ENCODE data around the gene PXDN. TPM values are rescaled to one million over a fixed set of nuclear protein-coding genes. Genes with fewer than 3 reads are reported as not detected.

Gene PXDN
- total RNA-seq, 4 donors from 2014 or later = 101 to 169 (median 134) TPM

- no peak for TF ChIP-seq CTCF (IDR thresholded peaks at IDR 0.05; ENCODE audit: low read depth)
These were observed 131.3 kb downstream of the PXDN start for GRCh38 chr2:1613078-1613445.

- TF ChIP-seq CTCF (IDR thresholded peaks at IDR 0.05; ENCODE audit: low read depth) = no peak
These were observed 131.8 kb downstream of the PXDN start for GRCh38 chr2:1612391-1613077.

- TF ChIP-seq CTCF (IDR thresholded peaks at IDR 0.05; ENCODE audit: low read depth) = no peak
These were observed 132.4 kb downstream of the PXDN start for GRCh38 chr2:1611886-1612285.

- TF ChIP-seq CTCF (IDR thresholded peaks at IDR 0.05; ENCODE audit: low read depth) = no peak
These were observed 134.2 kb downstream of the PXDN start for GRCh38 chr2:1610096-1610485.

- TF ChIP-seq CTCF (IDR thresholded peaks at IDR 0.05; ENCODE audit: low read depth) = no peak
These were observed 134.7 kb downstream of the PXDN start for GRCh38 chr2:1609485-1610095.

GRCh38 chr2:1609040-1609439 is 135.3 kb downstream of the PXDN start:
- TF ChIP-seq CTCF (IDR thresholded peaks at IDR 0.05; ENCODE audit: low read depth) = no peak

GRCh38 chr2:1607971-1608688 is 136.2 kb downstream of the PXDN start:
- TF ChIP-seq CTCF (IDR thresholded peaks at IDR 0.05; ENCODE audit: low read depth) = no peak
